Stimulated activated CD8-positive, alpha-beta memory T cell treated with anti-CD3 and anti-CD28 coated beads, Interleukin-15, amount 100 ng/mL, for 48 hours (primary cell): ENCODE results near the gene SMC3.
A peak's percentile ranks its signal among the peaks of the same experiment; 100 is the strongest.
"Not testable (repeated sequence)": the region's sequence is repeated elsewhere in the genome, so short reads cannot be mapped to it uniquely, and the experiment has no call there.

ENCODE experiments used
- DNase-seq, 2 donors: peaks; one replicate each; pipeline ENCODE4 v3.0.0-alpha.2; 2020; ENCODE audit warnings: low read depth in 2 of 2

SMC3 gene

GRCh38 chr10:110623316-110623715, 55.8 kb downstream of the SMC3 start:
- not testable (repeated sequence) for DNase-seq

- no peak for DNase-seq
Measured at GRCh38 chr10:110625356-110625894, 57.9 kb downstream of the SMC3 start.

GRCh38 chr10:110625951-110626855, 58.7 kb downstream of the SMC3 start:
- DNase-seq: no peak

- no peak for DNase-seq
Measured at GRCh38 chr10:110628161-110628560, 60.7 kb downstream of the SMC3 start.

GRCh38 chr10:110629680-110630191, 62.2 kb downstream of the SMC3 start:
- no peak for DNase-seq

- no peak for DNase-seq
Measured at GRCh38 chr10:110631934-110632333, 64.4 kb downstream of the SMC3 start.

GRCh38 chr10:110632591-110633215, 65.2 kb downstream of the SMC3 start:
- DNase-seq: no peak

GRCh38 chr10:110634527-110635209, 67.2 kb downstream of the SMC3 start:
- no peak for DNase-seq

GRCh38 chr10:110636572-110636931, 69.1 kb downstream of the SMC3 start:
- no peak for DNase-seq

GRCh38 chr10:110636932-110637557, 69.5 kb downstream of the SMC3 start:
- no peak for DNase-seq

- DNase-seq: no peak
Measured at GRCh38 chr10:110637558-110638053, 70.1 kb downstream of the SMC3 start.

GRCh38 chr10:110638319-110638718, 70.8 kb downstream of the SMC3 start:
- DNase-seq: no peak

GRCh38 chr10:110639046-110639445, 71.6 kb downstream of the SMC3 start:
- not testable (repeated sequence) for DNase-seq

- DNase-seq: not testable (repeated sequence)
Measured at GRCh38 chr10:110639858-110640257, 72.4 kb downstream of the SMC3 start.

- DNase-seq: peak in 1 of 2 donors; percentile 42
Measured at GRCh38 chr10:110641256-110641655, 73.8 kb downstream of the SMC3 start.

- no peak for DNase-seq
Measured at GRCh38 chr10:110642204-110643034, 74.9 kb downstream of the SMC3 start.

- no peak for DNase-seq
Measured at GRCh38 chr10:110643035-110643652, 75.6 kb downstream of the SMC3 start.

GRCh38 chr10:110643653-110644597, 76.4 kb downstream of the SMC3 start, which contains the start of gene RBM20:
RBM20 (plus strand) TSS chr10:110644336; CDS start chr10:110644455, 119 bp downstream.
- no peak for DNase-seq
